Adrenal gland (tissue), 5 donors: ENCODE measurements around the gene PPP1R9A.

Source experiments
- POLR2A ChIP-seq, 2 donors: fragments of 450-650 bp; IDR thresholded peaks; one replicate each; pipeline ENCODE4 v1.6.1; 2017; ENCODE audit warnings: antibody characterized with exemption in 2 of 2, mild to moderate bottlenecking in 2 of 2, moderate library complexity in 1 of 2
- TF ChIP-seq, protein P1 (sequence below), 6 experiments: fragments of 450-650 bp in 4 of 6; fragments of 200-600 bp in 2 of 6; sonication (generic) in 1 of 6; IDR thresholded peaks; 1 replicate in 5 of 6; 2 replicates in 1 of 6; pipeline versions ENCODE4 v1.5.1 to v1.8.0; 2016 to 2021; ENCODE audit warnings: antibody characterized with exemption in 6 of 6, mild to moderate bottlenecking in 2 of 6, moderate library complexity in 1 of 6
- donor health status: DM: no; HTN: no; CAD: no.

DNA sequence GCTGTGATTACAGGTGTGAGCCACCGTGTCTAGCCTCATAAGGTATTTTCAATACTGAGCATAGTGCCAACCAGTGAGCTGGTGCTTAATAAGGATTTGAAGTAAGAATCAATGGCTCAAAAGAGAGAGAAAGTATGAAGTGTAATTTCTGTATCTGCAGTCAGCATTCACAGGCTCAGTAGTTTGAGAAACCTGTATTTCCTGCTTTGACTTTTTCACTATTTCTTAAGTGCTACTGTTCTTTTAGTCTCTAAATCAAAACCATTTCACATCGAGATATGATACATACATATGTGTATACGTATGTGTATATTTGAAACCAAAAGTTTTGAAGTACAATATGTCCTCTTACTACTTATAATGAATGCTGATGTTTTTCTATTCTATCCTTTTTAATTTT lies 189.9 kb downstream of the PPP1R9A start:
- no peak for TF ChIP-seq POLR2A (IDR thresholded peaks at IDR 0.05)
- TF ChIP-seq, protein P1, sequence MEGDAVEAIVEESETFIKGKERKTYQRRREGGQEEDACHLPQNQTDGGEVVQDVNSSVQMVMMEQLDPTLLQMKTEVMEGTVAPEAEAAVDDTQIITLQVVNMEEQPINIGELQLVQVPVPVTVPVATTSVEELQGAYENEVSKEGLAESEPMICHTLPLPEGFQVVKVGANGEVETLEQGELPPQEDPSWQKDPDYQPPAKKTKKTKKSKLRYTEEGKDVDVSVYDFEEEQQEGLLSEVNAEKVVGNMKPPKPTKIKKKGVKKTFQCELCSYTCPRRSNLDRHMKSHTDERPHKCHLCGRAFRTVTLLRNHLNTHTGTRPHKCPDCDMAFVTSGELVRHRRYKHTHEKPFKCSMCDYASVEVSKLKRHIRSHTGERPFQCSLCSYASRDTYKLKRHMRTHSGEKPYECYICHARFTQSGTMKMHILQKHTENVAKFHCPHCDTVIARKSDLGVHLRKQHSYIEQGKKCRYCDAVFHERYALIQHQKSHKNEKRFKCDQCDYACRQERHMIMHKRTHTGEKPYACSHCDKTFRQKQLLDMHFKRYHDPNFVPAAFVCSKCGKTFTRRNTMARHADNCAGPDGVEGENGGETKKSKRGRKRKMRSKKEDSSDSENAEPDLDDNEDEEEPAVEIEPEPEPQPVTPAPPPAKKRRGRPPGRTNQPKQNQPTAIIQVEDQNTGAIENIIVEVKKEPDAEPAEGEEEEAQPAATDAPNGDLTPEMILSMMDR (IDR thresholded peaks at IDR 0.05): no peak
